ENCODE data around the gene NSL1.

- TF ChIP-seq EZH2 (IDR thresholded peaks at IDR 0.05) = no peak
- no peak for TF ChIP-seq EZH2phosphoT487 (IDR thresholded peaks at IDR 0.05)
- TF ChIP-seq CTCF (IDR thresholded peaks at IDR 0.05) = no peak
Measured at GRCh38 chr1:212696721-212697331, 94.8 kb downstream of the NSL1 start.
